ENCODE measurements around the gene IL10RA.

The IL10RA gene

GRCh38 chr11:118050208-118050891 is 64.2 kb downstream of the IL10RA start:
- H3K9ac ChIP-seq (ENCODE audit: low read length) = no peak overlapping the region
- no peaks in the 10 kb centered on the region for H4K20me1 ChIP-seq (ENCODE audit: insufficient read depth, low read length)
- no peaks in the 10 kb centered on the region for H3K9me3 ChIP-seq (replicated peaks; ENCODE audit: insufficient read depth, low read length)

More at GRCh38 chr11:118050208-118050891, 64.2 kb downstream of the IL10RA start:
- Histone ChIP-seq H3K27ac (ENCODE audit: low read length) (no peak overlapping the region), H2AFZ (ENCODE audit: low read length) (no peak overlapping the region), H3K36me3 (replicated peaks; ENCODE audit: insufficient read depth, low read length) (no peaks in the 10 kb centered on the region), H3K9me2 (replicated peaks; ENCODE audit: insufficient read depth, low read length) (no peaks in the 10 kb centered on the region), H3K79me2 (ENCODE audit: low read length) (no peaks in the 10 kb centered on the region), H3K4me3 (ENCODE audit: low read length) (no peak overlapping the region), H3K4me2 (ENCODE audit: low read depth, low read length) (no peak overlapping the region), H3K4me1 (ENCODE audit: low read length) (no peaks in the 10 kb centered on the region), H3K27me3 (replicated peaks; ENCODE audit: insufficient read depth, low read length) (no peaks in the 10 kb centered on the region), H3F3A (ENCODE audit: insufficient read depth, low read length) (no peaks in the 10 kb centered on the region)
- no peak for DNase-seq
- no peak for TF ChIP-seq EZH2phosphoT487 (IDR thresholded peaks at IDR 0.05; ENCODE audit: low read length)
- no peak for TF ChIP-seq CTCF (IDR thresholded peaks at IDR 0.05; ENCODE audit: low read length)

Measured in MM.1S (cell line).